Upper lobe of left lung (tissue), 6 donors: ENCODE data around the gene MCM5. TPM values are rescaled to one million over a fixed set of nuclear protein-coding genes. Genes with fewer than 3 reads are reported as not detected.

Experiments used
- ATAC-seq, 2 donors: fragments of 200-7000 bp; cut with Tn5 transposase; one replicate each; pipeline ENCODE4 v1.9.1; 2022; ENCODE audit warnings: mild to moderate bottlenecking in 2 of 2, moderate library complexity in 2 of 2; ENCODE audit not compliant: low FRiP score in 2 of 2
- DNase-seq, 2 donors: peaks; one replicate each; pipeline ENCODE4 v3.0.0-alpha.2; 2019 to 2020
- H3K27ac ChIP-seq, 4 donors: fragments of 200-600 bp; sonication (generic); one replicate each; pipeline ENCODE4 v1.5.1; 2016 to 2019
- H3K27me3 ChIP-seq, 4 donors: fragments of 200-600 bp; sonication (generic); one replicate each; pipeline ENCODE4 v1.5.1; 2017 to 2019
- H3K36me3 ChIP-seq, 4 donors: fragments of 200-600 bp; sonication (generic); one replicate each; pipeline ENCODE4 v1.5.1; 2016 to 2019
- H3K4me1 ChIP-seq, 4 donors: fragments of 200-600 bp; sonication (generic); one replicate each; pipeline ENCODE4 v1.5.1; 2018 to 2019
- H3K4me3 ChIP-seq, 4 donors: fragments of 200-600 bp; sonication (generic); one replicate each; pipeline ENCODE4 v1.5.1; 2017 to 2019; ENCODE audit warnings: mild to moderate bottlenecking in 2 of 4, moderate library complexity in 1 of 4
- H3K9me3 ChIP-seq, 4 donors: fragments of 200-600 bp; sonication (generic); one replicate each; pipeline ENCODE4 v1.5.1; 2018 to 2019
- EP300 ChIP-seq, 4 donors: sonication (generic); formaldehyde crosslinking; IDR thresholded peaks; one replicate each; pipeline ENCODE4 v1.5.1; 2017; ENCODE audit warnings: antibody characterized with exemption in 4 of 4, control low read depth in 2 of 4
- POLR2A ChIP-seq, 4 donors: fragments of 450-650 bp; IDR thresholded peaks; one replicate each; pipeline ENCODE4 v1.5.1; 2016 to 2017; ENCODE audit warnings: antibody characterized with exemption in 4 of 4, mild to moderate bottlenecking in 2 of 4
- POLR2AphosphoS5 ChIP-seq, 2 donors: sonication (generic); formaldehyde crosslinking; IDR thresholded peaks; one replicate each; pipeline ENCODE4 v1.5.1; 2017; ENCODE audit warnings: antibody characterized with exemption in 2 of 2
- WGBS, 2 donors: methylation state at CpG; one replicate each; pipeline ENCODE4 v1.1.5; 2017 to 2018; 5-methylcytosine and 5-hydroxymethylcytosine counted together
- total RNA-seq, 6 donors: library from RNA; depleted of rRNA in 4 of 6; stranded (reverse); fragments of >200 nt in 4 of 6; gene quantifications; one replicate each; pipeline versions ENCODE4 v1.1.0 to v1.2.1, GENCODE V29; 2016 to 2021
- TF ChIP-seq, protein P1 (sequence below), 6 experiments: fragments of 450-650 bp in 4 of 6; fragments of 200-600 bp in 2 of 6; sonication (generic) in 2 of 6; IDR thresholded peaks; one replicate each; pipeline ENCODE4 v1.5.1; 2016 to 2019; ENCODE audit warnings: antibody characterized with exemption in 6 of 6
- donor health status: DM: no; HTN: no; CAD: no; lungs with moderate emphysema.
- donor health status: DM: no; HTN: yes; CAD: no; lungs with severe emphysema.

MCM5 gene
- total RNA-seq, 6 donors from 2014 or later: 9.8 to 34.4 (median 20.2) TPM

GRCh38 chr22:35384975-35385588, 14.9 kb upstream of the MCM5 start:
- H3K36me3 ChIP-seq: peaks cover 0 to 31% (median 19%) of the 10 kb centered on the region in 4 donors
- peak in 1 of 4 donors; percentile 6 for TF ChIP-seq POLR2A (IDR thresholded peaks at IDR 0.05)
- TF ChIP-seq, protein P1, sequence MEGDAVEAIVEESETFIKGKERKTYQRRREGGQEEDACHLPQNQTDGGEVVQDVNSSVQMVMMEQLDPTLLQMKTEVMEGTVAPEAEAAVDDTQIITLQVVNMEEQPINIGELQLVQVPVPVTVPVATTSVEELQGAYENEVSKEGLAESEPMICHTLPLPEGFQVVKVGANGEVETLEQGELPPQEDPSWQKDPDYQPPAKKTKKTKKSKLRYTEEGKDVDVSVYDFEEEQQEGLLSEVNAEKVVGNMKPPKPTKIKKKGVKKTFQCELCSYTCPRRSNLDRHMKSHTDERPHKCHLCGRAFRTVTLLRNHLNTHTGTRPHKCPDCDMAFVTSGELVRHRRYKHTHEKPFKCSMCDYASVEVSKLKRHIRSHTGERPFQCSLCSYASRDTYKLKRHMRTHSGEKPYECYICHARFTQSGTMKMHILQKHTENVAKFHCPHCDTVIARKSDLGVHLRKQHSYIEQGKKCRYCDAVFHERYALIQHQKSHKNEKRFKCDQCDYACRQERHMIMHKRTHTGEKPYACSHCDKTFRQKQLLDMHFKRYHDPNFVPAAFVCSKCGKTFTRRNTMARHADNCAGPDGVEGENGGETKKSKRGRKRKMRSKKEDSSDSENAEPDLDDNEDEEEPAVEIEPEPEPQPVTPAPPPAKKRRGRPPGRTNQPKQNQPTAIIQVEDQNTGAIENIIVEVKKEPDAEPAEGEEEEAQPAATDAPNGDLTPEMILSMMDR (IDR thresholded peaks at IDR 0.05): no peak
- no peak for TF ChIP-seq EP300 (IDR thresholded peaks at IDR 0.05)
- DNase-seq (peak in 1 of 2 donors; percentile 34), ATAC-seq (no peak)
- no peaks in the 10 kb centered on the region for H3K27me3 ChIP-seq
- peak overlapping the region; percentile 1 to 93 (median 50) for H3K27ac ChIP-seq
- peak overlapping the region in 1 of 4 donors; percentile 60 for H3K4me3 ChIP-seq
- no peaks in the 10 kb centered on the region for H3K9me3 ChIP-seq
- H3K4me1 ChIP-seq: peaks cover 4 to 42% (median 23%) of the 10 kb centered on the region in 4 donors
- 87 to 88% methylated on average over 6 of the region's 6 CpGs for WGBS, 2 donors

DNA sequence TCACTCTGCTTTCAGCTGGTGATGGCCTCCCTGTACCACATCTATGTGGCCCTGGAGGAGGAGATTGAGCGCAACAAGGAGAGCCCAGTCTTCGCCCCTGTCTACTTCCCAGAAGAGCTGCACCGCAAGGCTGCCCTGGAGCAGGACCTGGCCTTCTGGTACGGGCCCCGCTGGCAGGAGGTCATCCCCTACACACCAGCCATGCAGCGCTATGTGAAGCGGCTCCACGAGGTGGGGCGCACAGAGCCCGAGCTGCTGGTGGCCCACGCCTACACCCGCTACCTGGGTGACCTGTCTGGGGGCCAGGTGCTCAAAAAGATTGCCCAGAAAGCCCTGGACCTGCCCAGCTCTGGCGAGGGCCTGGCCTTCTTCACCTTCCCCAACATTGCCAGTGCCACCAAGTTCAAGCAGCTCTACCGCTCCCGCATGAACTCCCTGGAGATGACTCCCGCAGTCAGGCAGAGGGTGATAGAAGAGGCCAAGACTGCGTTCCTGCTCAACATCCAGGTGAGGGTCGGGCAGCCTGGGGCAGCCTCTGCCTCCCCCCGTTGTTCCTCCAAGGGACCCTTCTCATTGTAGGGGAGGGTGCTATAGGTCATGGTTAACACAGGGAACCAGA, 13.2 kb upstream of the MCM5 start:
- Histone ChIP-seq H3K4me3 (peak overlapping the region in 1 of 4 donors; percentile 6), H3K4me1 (peaks cover 0 to 27% (median 12%) of the 10 kb centered on the region in 4 donors), H3K9me3 (no peaks in the 10 kb centered on the region), H3K27ac (no peak overlapping the region), H3K36me3 (peaks cover 0 to 41% (median 24%) of the 10 kb centered on the region in 4 donors), H3K27me3 (no peaks in the 10 kb centered on the region)
- DNase-seq (peak in 1 of 2 donors; percentile 62), ATAC-seq (no peak)
- TF ChIP-seq POLR2A (IDR thresholded peaks at IDR 0.05) (peak in 1 of 4 donors; percentile 21), POLR2AphosphoS5 (IDR thresholded peaks at IDR 0.05) (no peak)
- WGBS, 2 donors: 93 to 96% methylated on average over 6 to 17 of the region's 19 CpGs

- ATAC-seq: no peak
- DNase-seq: no peak
- Histone ChIP-seq H3K36me3 (peaks cover 0 to 56% (median 30%) of the 10 kb centered on the region in 4 donors), H3K27me3 (no peaks in the 10 kb centered on the region), H3K9me3 (no peaks in the 10 kb centered on the region), H3K4me1 (no peaks in the 10 kb centered on the region), H3K4me3 (no peak overlapping the region), H3K27ac (no peak overlapping the region)
- 66 to 94% methylated on average over 5 of the region's 5 CpGs for WGBS, 2 donors
- TF ChIP-seq POLR2A (IDR thresholded peaks at IDR 0.05): peak in 1 of 4 donors; percentile 2
- TF ChIP-seq, protein P1 (IDR thresholded peaks at IDR 0.05): no peak
Observed at GRCh38 chr22:35390933-35391332, 9.0 kb upstream of the MCM5 start.

GRCh38 chr22:35392357-35392756, 7.6 kb upstream of the MCM5 start:
- Histone ChIP-seq H3K27ac (no peak overlapping the region), H3K36me3 (peaks cover 0 to 44% (median 19%) of the 10 kb centered on the region in 4 donors), H3K4me3 (no peak overlapping the region), H3K4me1 (peaks cover 0 to 2% (median 0%) of the 10 kb centered on the region in 4 donors), H3K9me3 (no peaks in the 10 kb centered on the region), H3K27me3 (no peaks in the 10 kb centered on the region)
- ATAC-seq (no peak), DNase-seq (no peak)
- WGBS, 2 donors: 85 to 94% methylated on average over 2 of the region's 2 CpGs
- TF ChIP-seq EP300 (IDR thresholded peaks at IDR 0.05) (no peak), POLR2AphosphoS5 (IDR thresholded peaks at IDR 0.05) (no peak), POLR2A (IDR thresholded peaks at IDR 0.05) (no peak)
- TF ChIP-seq, protein P1 (IDR thresholded peaks at IDR 0.05): no peak

DNA sequence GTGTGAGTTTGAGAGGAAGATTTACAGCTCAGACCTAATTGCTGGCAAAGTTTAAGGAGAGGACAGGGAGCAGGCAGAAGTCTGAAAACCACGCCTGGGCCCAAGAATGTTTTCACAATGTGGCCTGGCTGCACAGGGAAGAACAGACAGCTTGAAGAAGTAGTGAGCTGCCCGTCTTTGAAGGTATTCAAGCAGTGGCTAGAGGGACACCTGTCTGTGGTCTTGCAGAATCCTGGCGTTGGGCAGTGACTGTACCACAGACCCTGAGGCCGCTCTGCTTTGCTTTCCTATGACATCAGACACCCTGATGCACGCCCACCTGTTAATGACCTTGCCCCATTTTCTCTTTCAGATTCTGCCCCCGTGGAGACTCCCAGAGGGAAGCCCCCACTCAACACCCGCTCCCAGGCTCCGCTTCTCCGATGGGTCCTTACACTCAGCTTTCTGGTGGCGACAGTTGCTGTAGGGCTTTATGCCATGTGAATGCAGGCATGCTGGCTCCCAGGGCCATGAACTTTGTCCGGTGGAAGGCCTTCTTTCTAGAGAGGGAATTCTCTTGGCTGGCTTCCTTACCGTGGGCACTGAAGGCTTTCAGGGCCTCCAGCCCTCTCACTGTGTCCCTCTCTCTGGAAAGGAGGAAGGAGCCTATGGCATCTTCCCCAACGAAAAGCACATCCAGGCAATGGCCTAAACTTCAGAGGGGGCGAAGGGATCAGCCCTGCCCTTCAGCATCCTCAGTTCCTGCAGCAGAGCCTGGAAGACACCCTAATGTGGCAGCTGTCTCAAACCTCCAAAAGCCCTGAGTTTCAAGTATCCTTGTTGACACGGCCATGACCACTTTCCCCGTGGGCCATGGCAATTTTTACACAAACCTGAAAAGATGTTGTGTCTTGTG, 6.6 kb upstream of the MCM5 start:
- ATAC-seq: peak in 1 of 2 donors; percentile 41
- 85 to 93% methylated on average over 13 to 16 of the region's 16 CpGs for WGBS, 2 donors
- no peaks in the 10 kb centered on the region for H3K27me3 ChIP-seq
- TF ChIP-seq POLR2AphosphoS5 (IDR thresholded peaks at IDR 0.05) (no peak), POLR2A (IDR thresholded peaks at IDR 0.05) (peak in 1 of 4 donors; percentile 7)
- H3K27ac ChIP-seq: no peak overlapping the region
- DNase-seq: no peak
- H3K4me1 ChIP-seq: peaks cover 0 to 5% (median 0%) of the 10 kb centered on the region in 4 donors
- H3K4me3 ChIP-seq: no peak overlapping the region
- H3K36me3 ChIP-seq: peaks cover 0 to 34% (median 15%) of the 10 kb centered on the region in 4 donors
- no peaks in the 10 kb centered on the region for H3K9me3 ChIP-seq
